HG03571 (cell line): ENCODE measurements around the gene PPP1R16B.

Experiments used
- ATAC-seq: cut with Tn5 transposase; IDR thresholded peaks from one replicate; pipeline ENCODE4 v1.9.1; 2021; ENCODE audit not compliant: unreplicated experiment

PPP1R16B gene

DNA sequence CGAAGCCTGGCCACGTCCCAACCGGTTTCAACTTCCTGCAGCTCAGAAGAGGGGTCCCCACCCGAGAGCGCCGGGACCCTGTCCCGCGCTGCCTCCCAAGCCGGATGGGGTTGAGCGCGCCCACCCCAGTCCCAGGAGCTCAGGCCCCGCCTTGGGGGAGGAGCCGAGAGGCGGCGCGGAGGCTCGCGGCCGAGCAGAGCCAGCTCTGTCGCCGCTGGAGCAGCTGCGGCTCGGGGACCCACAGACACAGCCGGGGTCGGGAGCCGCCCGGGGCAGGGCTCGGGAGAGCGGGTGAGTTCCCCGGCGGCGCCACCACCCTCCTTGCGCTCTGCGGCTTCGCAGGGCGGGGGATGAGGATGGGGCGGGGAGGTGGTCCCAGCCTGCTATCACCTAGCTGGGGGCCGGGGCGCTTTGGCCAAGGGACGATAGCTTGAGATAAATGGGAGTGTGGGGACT is at the start of gene PPP1R16B:
TSS of gene PPP1R16B (plus strand) at position 196 of the 456 bp plus-strand sequence. CDS start 30,229 bp downstream, outside the sequence.
- ATAC-seq: peak; percentile 57

GRCh38 chr20:38757145-38757775 is 48.2 kb upstream of the PPP1R16B start:
- no peak for ATAC-seq

DNA sequence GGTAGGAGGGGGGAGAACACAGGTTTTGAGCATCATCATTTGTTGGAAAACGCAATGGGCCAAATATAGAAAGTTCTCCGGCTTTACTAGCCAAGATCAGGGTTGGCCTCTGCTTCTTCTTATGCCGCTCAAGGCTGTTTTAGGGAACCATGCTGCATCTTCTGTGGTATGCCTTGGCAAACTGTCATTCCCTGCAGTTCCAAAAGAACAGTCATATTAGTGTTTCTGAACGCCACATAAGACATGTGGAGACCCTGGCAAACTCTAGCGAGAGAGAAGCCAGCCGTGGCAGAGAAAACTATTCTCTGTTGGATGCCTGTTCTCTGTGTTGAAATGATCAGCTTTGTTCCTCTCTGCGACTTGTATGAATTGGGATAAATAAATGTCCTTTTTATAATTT is 46.4 kb upstream of the PPP1R16B start:
- no peak for ATAC-seq

- ATAC-seq: no peak
Observed at GRCh38 chr20:38760978-38761377, 44.5 kb upstream of the PPP1R16B start.

DNA sequence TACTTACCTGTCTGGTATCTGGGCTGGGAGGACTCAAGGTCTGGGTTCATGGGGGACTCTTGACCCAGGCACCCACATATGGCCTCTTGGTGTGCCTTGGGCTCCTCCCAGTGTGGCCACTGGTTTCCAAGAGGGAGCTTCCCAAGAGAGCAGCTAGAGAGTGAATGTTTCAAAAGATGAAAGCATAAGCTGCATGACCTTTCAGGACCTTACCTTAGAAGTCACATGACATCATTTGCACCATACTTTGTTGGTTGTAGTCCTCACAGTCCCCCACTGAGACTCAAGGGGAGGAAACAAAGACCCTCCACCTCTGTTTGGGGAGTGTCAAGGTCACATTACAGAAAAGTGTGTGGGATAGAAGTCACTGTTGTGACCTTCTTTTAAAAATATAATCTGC is 43.3 kb upstream of the PPP1R16B start:
- ATAC-seq: no peak

GRCh38 chr20:38763616-38764015 is 41.9 kb upstream of the PPP1R16B start:
- no peak for ATAC-seq

- ATAC-seq: no peak
Observed at GRCh38 chr20:38764567-38765318, 40.8 kb upstream of the PPP1R16B start.

- no peak for ATAC-seq
Observed at GRCh38 chr20:38766071-38766470, 39.4 kb upstream of the PPP1R16B start.

- no peak for ATAC-seq
Observed at GRCh38 chr20:38769376-38770295, 35.9 kb upstream of the PPP1R16B start.

GRCh38 chr20:38770546-38770945 is 35.0 kb upstream of the PPP1R16B start:
- ATAC-seq: no peak

- no peak for ATAC-seq
Observed at GRCh38 chr20:38770970-38771369, 34.5 kb upstream of the PPP1R16B start.

GRCh38 chr20:38771621-38772020 is 33.9 kb upstream of the PPP1R16B start:
- ATAC-seq: no peak

DNA sequence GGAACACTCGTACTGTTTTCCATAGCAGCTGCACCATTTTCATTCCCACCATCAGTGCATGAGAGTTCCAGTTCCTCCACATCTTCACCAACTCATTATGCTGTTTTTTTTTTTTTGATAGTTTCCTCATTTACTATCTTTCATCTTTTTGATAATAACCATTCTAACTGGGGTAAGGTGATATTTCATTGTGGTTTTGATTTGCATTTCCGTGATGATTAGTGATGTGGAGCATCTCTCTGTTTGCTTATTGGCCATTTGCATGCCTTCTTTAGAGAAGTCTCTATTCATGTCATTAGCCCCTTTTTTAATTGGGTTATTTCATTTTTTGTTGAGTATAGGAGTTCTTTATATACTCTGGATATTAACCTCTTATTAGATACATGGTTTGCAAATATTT is 31.3 kb upstream of the PPP1R16B start:
- no peak for ATAC-seq

DNA sequence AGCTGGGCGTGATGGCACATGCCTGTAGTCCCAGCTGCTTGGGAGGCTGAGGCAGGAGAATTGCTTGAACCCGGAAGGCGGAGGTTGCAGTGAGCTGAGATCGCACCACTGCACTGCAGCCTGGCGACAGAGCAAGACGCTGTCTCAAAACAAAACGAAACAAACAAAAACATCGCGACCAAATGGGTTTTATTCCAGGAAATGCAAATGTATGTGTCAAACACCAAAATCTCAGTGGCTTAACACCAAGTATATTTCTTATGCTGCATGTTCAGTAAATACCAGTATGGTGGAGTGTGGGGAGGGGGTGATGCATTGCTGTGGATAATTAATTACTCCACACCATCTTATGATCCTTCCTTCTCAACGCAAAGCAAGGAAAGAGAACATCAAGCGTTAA is 29.1 kb upstream of the PPP1R16B start:
- ATAC-seq: no peak

GRCh38 chr20:38779247-38780097 is 26.0 kb upstream of the PPP1R16B start:
- ATAC-seq: no peak

GRCh38 chr20:38782275-38782674 is 23.2 kb upstream of the PPP1R16B start:
- ATAC-seq: no peak

GRCh38 chr20:38787870-38788269 is 17.6 kb upstream of the PPP1R16B start:
- no peak for ATAC-seq

DNA sequence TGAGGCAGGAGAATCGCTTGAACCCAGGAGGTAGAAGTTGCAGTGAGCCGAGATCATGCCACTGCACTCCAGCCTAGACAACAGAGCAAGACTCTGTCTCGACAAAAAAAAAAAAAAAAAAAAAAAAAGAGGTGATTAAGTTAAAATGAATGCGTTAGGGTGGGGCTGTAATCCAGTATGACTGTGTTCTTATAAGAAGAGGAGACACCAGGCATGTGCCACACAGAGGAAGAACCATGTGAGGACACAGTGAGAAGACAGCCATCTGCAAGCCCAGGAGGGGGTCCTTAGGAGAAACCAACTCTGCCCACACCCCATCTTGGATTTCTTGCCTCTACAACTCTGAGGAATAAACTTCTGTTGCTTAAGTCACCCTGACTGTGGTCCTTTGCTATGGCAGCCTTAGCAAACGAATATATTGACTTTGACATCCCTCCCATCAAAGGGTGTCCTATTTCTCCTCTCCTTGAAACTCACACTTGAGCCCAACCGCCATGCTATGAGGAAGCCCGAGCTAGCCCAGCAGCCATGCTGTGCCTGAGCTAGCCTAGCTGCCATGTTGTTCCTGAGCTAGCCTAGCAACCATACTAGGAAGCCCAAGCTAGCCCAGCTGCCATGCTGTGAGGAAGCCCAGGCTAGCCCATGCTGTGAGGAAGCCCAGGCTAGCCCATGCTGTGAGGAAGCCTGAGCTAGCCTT is 15.8 kb upstream of the PPP1R16B start:
- no peak for ATAC-seq

DNA sequence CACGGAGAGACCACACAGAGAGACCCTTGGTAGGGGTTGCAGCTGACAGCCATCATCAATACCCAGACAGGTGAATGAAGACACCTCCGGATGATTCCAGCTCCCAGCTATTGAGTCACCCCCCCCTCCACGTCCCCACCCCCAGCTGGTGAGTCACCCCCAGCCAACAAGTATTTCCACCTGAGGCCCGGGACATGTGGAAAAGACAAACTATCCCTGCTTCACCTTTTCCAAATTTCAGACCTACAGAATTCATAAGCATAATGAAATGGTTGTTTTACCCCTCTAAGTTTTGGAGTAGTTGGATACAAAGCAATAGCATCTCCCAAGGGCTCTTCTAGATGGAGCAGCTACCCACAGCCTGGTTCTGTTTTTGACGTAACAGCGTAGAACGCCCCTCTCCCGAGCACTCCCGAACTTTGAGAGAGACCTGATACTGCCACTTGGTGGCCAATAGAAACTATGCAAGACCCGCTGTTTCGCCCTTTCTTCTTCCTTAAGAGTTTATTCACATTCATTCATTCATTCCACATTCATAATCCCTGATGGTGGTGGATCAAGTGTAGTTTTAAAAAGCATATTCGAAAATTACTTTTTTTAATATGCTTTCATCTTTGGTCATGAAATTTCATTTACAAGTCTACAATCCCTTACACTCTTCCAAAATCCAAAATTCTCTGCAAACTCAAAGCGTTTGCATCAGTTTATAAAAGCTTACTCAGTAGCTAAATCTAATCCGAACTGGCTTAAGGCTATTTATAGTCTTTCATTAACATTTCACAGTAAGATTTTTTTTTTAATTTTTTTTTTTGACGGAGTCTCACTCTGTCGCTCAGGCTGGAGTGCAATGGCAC is 15.1 kb upstream of the PPP1R16B start:
- no peak for ATAC-seq
